SU-DHL-6 (cell line): ENCODE results near the gene IRX6.

Experiments used
- EZH2phosphoT487 ChIP-seq: fragments of 200-600 bp; sonication (generic), shearing (Covaris generic); conservative IDR thresholded peaks from 2 replicates; pipeline ENCODE4 v1.6.1; 2018; ENCODE audit warnings: mild to moderate bottlenecking, antibody characterized with exemption, low read length, moderate library complexity, mixed read lengths
- TF ChIP-seq, protein P1 (sequence below): fragments of 200-600 bp; sonication (generic); IDR thresholded peaks from one replicate; pipeline ENCODE4 v1.5.1; 2017; ENCODE audit warnings: antibody characterized with exemption, mild to moderate bottlenecking, low read length, moderate library complexity; ENCODE audit not compliant: insufficient read depth, poor library complexity, severe bottlenecking

DNA sequence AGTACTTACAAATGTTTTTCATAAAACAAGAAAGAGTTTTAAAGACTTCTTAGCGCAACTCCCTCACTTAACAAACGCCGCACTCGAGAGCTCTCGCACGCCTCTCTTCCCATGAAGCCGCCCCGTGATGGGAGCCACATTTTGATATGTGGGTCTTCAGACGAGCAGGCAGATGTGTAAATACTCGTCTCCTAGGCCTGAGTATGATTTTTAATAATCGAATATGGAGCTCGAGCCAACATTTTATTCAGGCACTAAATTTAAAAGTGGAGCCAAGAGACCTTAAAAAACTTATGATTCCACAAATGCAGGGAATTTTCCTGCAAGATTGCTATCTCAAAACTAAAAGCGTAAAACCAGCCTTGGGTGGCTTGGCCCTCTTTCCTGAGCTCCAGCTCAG, 55.4 kb downstream of the IRX6 start:
- TF ChIP-seq, protein P1, sequence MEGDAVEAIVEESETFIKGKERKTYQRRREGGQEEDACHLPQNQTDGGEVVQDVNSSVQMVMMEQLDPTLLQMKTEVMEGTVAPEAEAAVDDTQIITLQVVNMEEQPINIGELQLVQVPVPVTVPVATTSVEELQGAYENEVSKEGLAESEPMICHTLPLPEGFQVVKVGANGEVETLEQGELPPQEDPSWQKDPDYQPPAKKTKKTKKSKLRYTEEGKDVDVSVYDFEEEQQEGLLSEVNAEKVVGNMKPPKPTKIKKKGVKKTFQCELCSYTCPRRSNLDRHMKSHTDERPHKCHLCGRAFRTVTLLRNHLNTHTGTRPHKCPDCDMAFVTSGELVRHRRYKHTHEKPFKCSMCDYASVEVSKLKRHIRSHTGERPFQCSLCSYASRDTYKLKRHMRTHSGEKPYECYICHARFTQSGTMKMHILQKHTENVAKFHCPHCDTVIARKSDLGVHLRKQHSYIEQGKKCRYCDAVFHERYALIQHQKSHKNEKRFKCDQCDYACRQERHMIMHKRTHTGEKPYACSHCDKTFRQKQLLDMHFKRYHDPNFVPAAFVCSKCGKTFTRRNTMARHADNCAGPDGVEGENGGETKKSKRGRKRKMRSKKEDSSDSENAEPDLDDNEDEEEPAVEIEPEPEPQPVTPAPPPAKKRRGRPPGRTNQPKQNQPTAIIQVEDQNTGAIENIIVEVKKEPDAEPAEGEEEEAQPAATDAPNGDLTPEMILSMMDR = no peak
- no peak for TF ChIP-seq EZH2phosphoT487
